ENCODE measurements around the gene ATP1A3. TPM values are rescaled to one million over a fixed set of nuclear protein-coding genes. Genes with fewer than 3 reads are reported as not detected.
A peak's percentile ranks its signal among the peaks of the same experiment; 100 is the strongest.

The ATP1A3 gene
- total RNA-seq, 4 donors from 2014 or later = not detected

GRCh38 chr19:41936416-41936850 is 57.6 kb downstream of the ATP1A3 start:
- 64 to 69% methylated on average over 8 of the region's 8 CpGs for WGBS, 2 donors
- intact Hi-C loops (cut with DNase I; ENCODE audit: low total_unique reads) = no loop called here
- H3K4me3 ChIP-seq (ENCODE audit: low read depth, poor library complexity, severe bottlenecking) = no peak overlapping the region
- no peak for DNase-seq (ENCODE audit: low spot score in 2 of 2)
- TF ChIP-seq POLR2A (IDR thresholded peaks at IDR 0.05) (no peak), CTCF (IDR thresholded peaks at IDR 0.05) (no peak)

GRCh38 chr19:41935760-41936415 is 58.1 kb downstream of the ATP1A3 start:
- no peak overlapping the region for H3K4me3 ChIP-seq (ENCODE audit: low read depth, poor library complexity, severe bottlenecking)
- TF ChIP-seq POLR2A (IDR thresholded peaks at IDR 0.05) (no peak), CTCF (IDR thresholded peaks at IDR 0.05) (no peak)
- WGBS, 2 donors = 20 to 25% methylated on average over 23 to 26 of the region's 26 CpGs
- intact Hi-C loops (cut with DNase I; ENCODE audit: low total_unique reads) = no loop called here
- no peak for DNase-seq (ENCODE audit: low spot score in 2 of 2)

GRCh38 chr19:41934849-41935374 is 59.1 kb downstream of the ATP1A3 start:
- TF ChIP-seq CTCF (IDR thresholded peaks at IDR 0.05) (peak in 1 of 3 donors; percentile 41), POLR2A (IDR thresholded peaks at IDR 0.05) (no peak)
- intact Hi-C loops (cut with DNase I; ENCODE audit: low total_unique reads) = no loop called here
- peak; percentile 38 to 90 for DNase-seq (ENCODE audit: low spot score in 2 of 2)
- no peak overlapping the region for H3K4me3 ChIP-seq (ENCODE audit: low read depth, poor library complexity, severe bottlenecking)
- WGBS, 2 donors = 24 to 28% methylated on average over 7 of the region's 7 CpGs

- no peak for DNase-seq (ENCODE audit: low spot score in 2 of 2)
- H3K4me3 ChIP-seq (ENCODE audit: low read depth, poor library complexity, severe bottlenecking) = no peak overlapping the region
- TF ChIP-seq CTCF (IDR thresholded peaks at IDR 0.05) (no peak), POLR2A (IDR thresholded peaks at IDR 0.05) (no peak)
- intact Hi-C loops (cut with DNase I; ENCODE audit: low total_unique reads) = no loop called here
- 71 to 72% methylated on average over 7 of the region's 7 CpGs for WGBS, 2 donors
Observed at GRCh38 chr19:41933693-41934426, 60.2 kb downstream of the ATP1A3 start.

GRCh38 chr19:41932720-41933332 is 61.2 kb downstream of the ATP1A3 start:
- H3K4me3 ChIP-seq (ENCODE audit: low read depth, poor library complexity, severe bottlenecking) = no peak overlapping the region
- TF ChIP-seq POLR2A (IDR thresholded peaks at IDR 0.05) (no peak), CTCF (IDR thresholded peaks at IDR 0.05) (no peak)
- DNase-seq (ENCODE audit: low spot score in 2 of 2) = no peak
- intact Hi-C loops (cut with DNase I; ENCODE audit: low total_unique reads) = no loop called here
- 28 to 30% methylated on average over 29 of the region's 29 CpGs for WGBS, 2 donors

All from lower leg skin (tissue), 4 donors.